ENCODE data around the gene TMBIM4. TPM values are rescaled to one million over a fixed set of nuclear protein-coding genes. Genes with fewer than 3 reads are reported as not detected.
A peak's percentile ranks its signal among the peaks of the same experiment; 100 is the strongest.

TMBIM4 gene
- total and polyA plus RNA-seq, 8 donors: 56.4 to 106 (median 64.1) TPM

GRCh38 chr12:66087365-66087943, 82.3 kb downstream of the TMBIM4 start:
- Histone ChIP-seq H3K9me3 (no peaks in the 10 kb centered on the region), H3K4me1 (no peaks in the 10 kb centered on the region), H3K4me3 (no peak overlapping the region), H3K36me3 (no peaks in the 10 kb centered on the region), H3K27ac (no peak overlapping the region), H3K27me3 (no peaks in the 10 kb centered on the region)
- intact Hi-C loops (cut with DNase I): no loop called here
- DNase-seq (peak in 4 of 6 donors; percentile 23 to 66 (median 36)), FAIRE-seq (peak; percentile 5), ATAC-seq (peak in 3 of 4 donors; percentile 83 to 91 (median 86))
- 24 to 26% methylated on average over 10 of the region's 10 CpGs for WGBS, 2 donors
- TF ChIP-seq CTCF (IDR thresholded peaks at IDR 0.05): peak; percentile 25 to 68 (median 60)

GRCh38 chr12:66085998-66086397, 83.8 kb downstream of the TMBIM4 start:
- intact Hi-C loops (cut with DNase I): no loop called here
- no peak for DNase-seq

More at GRCh38 chr12:66085998-66086397, 83.8 kb downstream of the TMBIM4 start:
- no peak overlapping the region for H3K27ac ChIP-seq
- no peaks in the 10 kb centered on the region for H3K36me3 ChIP-seq
- no peaks in the 10 kb centered on the region for H3K4me1 ChIP-seq
- ATAC-seq (no peak), FAIRE-seq (no peak)
- H3K9me3 ChIP-seq: no peaks in the 10 kb centered on the region
- TF ChIP-seq CTCF (IDR thresholded peaks at IDR 0.05): no peak
- WGBS, 2 donors: 67 to 77% methylated on average over 2 of the region's 2 CpGs
- H3K4me3 ChIP-seq: no peak overlapping the region
- no peaks in the 10 kb centered on the region for H3K27me3 ChIP-seq

Other genes with a start within 250 kb of the TMBIM4 start
- 10 to 100 TPM in 1 of 6 donors, 1 to 10 TPM in 5; 4.7 to 10.1 (median 7.9) TPM for gene LLPH, start 39.2 kb downstream of the TMBIM4 start, total RNA-seq
- gene LLPH, start 39.2 kb downstream of the TMBIM4 start, polyA plus RNA-seq: 10 to 100 TPM in 1 of 2 donors, 1 to 10 TPM in 1; 3.8 to 10.5 TPM
- gene IRAK3, start 19.2 kb upstream of the TMBIM4 start, total RNA-seq: 1 to 10 TPM in 4 of 6 donors, under 1 TPM in 2; 0.55 to 5.3 (median 1.8) TPM
- gene IRAK3, start 19.2 kb upstream of the TMBIM4 start, polyA plus RNA-seq: 1 to 10 TPM; 1.1 TPM
- 1 to 10 TPM; 1.2 to 5.2 (median 2.2) TPM for gene HELB, start 132.5 kb upstream of the TMBIM4 start, total RNA-seq
- gene HELB, start 132.5 kb upstream of the TMBIM4 start, polyA plus RNA-seq: under 1 TPM; 0.68 to 0.77 TPM

All from pancreas (tissue), 10 donors.